ENCODE data around the gene PTPN4.

- TF ChIP-seq CTCF (conservative IDR thresholded peaks at IDR 0.05; ENCODE audit: low read length) (no peak), EZH2phosphoT487 (IDR thresholded peaks at IDR 0.05; ENCODE audit: borderline replicate concordance) (no peak)
Observed at GRCh38 chr2:119768742-119769141, 9.0 kb downstream of the PTPN4 start.

Data from Loucy (cell line).